ENCODE measurements around the gene NDST4.

The NDST4 gene

GRCh38 chr4:114807759-114808404 lies 305.5 kb downstream of the NDST4 start:
- TF ChIP-seq RAD21 (IDR thresholded peaks at IDR 0.05; ENCODE audit: low read depth): peak; percentile 53
- TF ChIP-seq ZBTB7A (IDR thresholded peaks at IDR 0.05; ENCODE audit: low read depth): no peak

- no peak for TF ChIP-seq TEAD4 (IDR thresholded peaks at IDR 0.05)
- no peak for TF ChIP-seq EP300 (IDR thresholded peaks at IDR 0.05; ENCODE audit: borderline replicate concordance)
- TF ChIP-seq, protein P1, sequence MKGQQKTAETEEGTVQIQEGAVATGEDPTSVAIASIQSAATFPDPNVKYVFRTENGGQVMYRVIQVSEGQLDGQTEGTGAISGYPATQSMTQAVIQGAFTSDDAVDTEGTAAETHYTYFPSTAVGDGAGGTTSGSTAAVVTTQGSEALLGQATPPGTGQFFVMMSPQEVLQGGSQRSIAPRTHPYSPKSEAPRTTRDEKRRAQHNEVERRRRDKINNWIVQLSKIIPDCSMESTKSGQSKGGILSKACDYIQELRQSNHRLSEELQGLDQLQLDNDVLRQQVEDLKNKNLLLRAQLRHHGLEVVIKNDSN (IDR thresholded peaks at IDR 0.05): no peak
- no peak for TF ChIP-seq TCF12 (IDR thresholded peaks at IDR 0.05; ENCODE audit: low read depth)
- no peak for TF ChIP-seq MAX (IDR thresholded peaks at IDR 0.05)
- TF ChIP-seq TAF1 (IDR thresholded peaks at IDR 0.05; ENCODE audit: low read depth): no peak
- TF ChIP-seq EGR1 (IDR thresholded peaks at IDR 0.05): no peak
- TF ChIP-seq CREB1 (IDR thresholded peaks at IDR 0.05; ENCODE audit: low read depth): no peak
- no peak for TF ChIP-seq ZBTB7A (IDR thresholded peaks at IDR 0.05; ENCODE audit: low read depth)
- TF ChIP-seq RAD21 (IDR thresholded peaks at IDR 0.05; ENCODE audit: low read depth): no peak
- TF ChIP-seq CEBPB (IDR thresholded peaks at IDR 0.05): no peak
Measured at GRCh38 chr4:114807357-114807756, 306.1 kb downstream of the NDST4 start.

- no peak for TF ChIP-seq REST (IDR thresholded peaks at IDR 0.05; ENCODE audit: low read depth)
- no peak for TF ChIP-seq NFIC (IDR thresholded peaks at IDR 0.05)
- TF ChIP-seq EGR1 (IDR thresholded peaks at IDR 0.05): no peak
- no peak for TF ChIP-seq FOXM1 (IDR thresholded peaks at IDR 0.05; ENCODE audit: borderline replicate concordance, low read depth)
- no peak for TF ChIP-seq CEBPB (IDR thresholded peaks at IDR 0.05)
- TF ChIP-seq EP300 (IDR thresholded peaks at IDR 0.05; ENCODE audit: borderline replicate concordance): no peak
- TF ChIP-seq TAF1 (IDR thresholded peaks at IDR 0.05; ENCODE audit: low read depth): no peak
- no peak for TF ChIP-seq ZBTB7A (IDR thresholded peaks at IDR 0.05; ENCODE audit: low read depth)
- TF ChIP-seq RAD21 (IDR thresholded peaks at IDR 0.05; ENCODE audit: low read depth): no peak
- no peak for TF ChIP-seq YY1 (IDR thresholded peaks at IDR 0.05; ENCODE audit: low read depth)
- TF ChIP-seq CREB1 (IDR thresholded peaks at IDR 0.05; ENCODE audit: low read depth): no peak
- TF ChIP-seq, protein P1 (IDR thresholded peaks at IDR 0.05): no peak
- TF ChIP-seq TCF12 (IDR thresholded peaks at IDR 0.05; ENCODE audit: low read depth): no peak
- TF ChIP-seq MAX (IDR thresholded peaks at IDR 0.05): no peak
- no peak for TF ChIP-seq TEAD4 (IDR thresholded peaks at IDR 0.05)
Measured at GRCh38 chr4:114791976-114792375, 321.4 kb downstream of the NDST4 start.

GRCh38 chr4:114785570-114785969 lies 327.9 kb downstream of the NDST4 start:
- no peak for TF ChIP-seq MAX (IDR thresholded peaks at IDR 0.05)
- TF ChIP-seq TEAD4 (IDR thresholded peaks at IDR 0.05): no peak
- no peak for TF ChIP-seq RAD21 (IDR thresholded peaks at IDR 0.05; ENCODE audit: low read depth)
- no peak for TF ChIP-seq CREB1 (IDR thresholded peaks at IDR 0.05; ENCODE audit: low read depth)
- TF ChIP-seq TAF1 (IDR thresholded peaks at IDR 0.05; ENCODE audit: low read depth): no peak

DNA sequence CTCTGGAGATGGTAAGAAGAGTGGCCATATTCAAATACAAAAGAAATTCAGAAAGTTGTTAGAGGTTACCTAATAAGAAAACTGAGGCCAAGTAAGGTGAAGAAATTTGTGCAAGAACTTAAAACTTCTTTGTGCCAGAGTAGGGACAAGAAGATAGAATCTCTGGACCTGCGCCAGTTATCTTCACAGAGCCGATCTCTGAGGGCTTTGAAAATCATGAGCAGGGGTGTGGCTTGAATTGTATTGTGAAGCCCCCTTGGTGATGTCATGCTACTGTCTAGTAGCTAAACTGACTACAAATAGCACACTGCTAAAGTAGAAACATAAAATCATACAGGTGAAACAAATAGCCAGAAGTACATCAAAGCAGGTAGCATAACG lies 330.2 kb downstream of the NDST4 start:
- TF ChIP-seq TEAD4 (IDR thresholded peaks at IDR 0.05) (no peak), CEBPB (IDR thresholded peaks at IDR 0.05) (no peak), ZBTB7A (IDR thresholded peaks at IDR 0.05; ENCODE audit: low read depth) (no peak)

DNA sequence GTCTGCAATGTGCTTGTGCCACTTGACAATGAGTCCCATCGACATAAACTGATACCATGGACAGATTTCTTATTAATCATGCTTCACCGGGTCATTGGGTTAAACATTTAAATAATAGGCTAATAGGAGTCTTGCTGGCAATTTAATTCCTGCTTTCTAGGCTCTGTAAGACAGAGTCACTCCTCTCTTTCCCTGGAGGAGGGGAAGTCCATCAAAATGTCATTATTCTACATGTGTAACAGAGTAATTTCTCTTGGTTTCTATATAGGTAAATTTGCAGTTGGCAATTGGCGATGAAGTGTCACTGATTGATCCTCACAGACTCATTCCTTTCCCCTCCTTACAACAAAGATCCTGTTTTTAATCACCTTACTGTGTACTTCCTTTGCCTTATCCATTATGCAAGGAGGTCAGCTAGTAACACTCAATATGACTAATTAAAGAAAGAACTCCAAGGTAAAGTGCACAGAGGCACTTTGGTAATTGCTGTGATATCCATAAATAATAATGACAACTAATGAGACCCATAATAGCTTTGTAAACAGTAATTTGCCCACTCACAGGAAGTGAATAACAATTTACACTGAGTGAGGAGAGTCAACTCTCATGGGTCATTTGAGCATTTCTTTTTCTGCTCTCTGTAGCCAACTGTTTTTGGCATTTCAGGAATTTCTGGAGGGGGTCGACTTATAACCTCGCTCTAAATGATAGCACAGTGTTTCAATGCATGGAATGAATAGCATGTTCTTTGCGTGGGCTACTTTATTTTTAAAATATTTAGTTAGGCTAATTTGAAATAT lies 330.8 kb downstream of the NDST4 start:
- TF ChIP-seq EP300 (IDR thresholded peaks at IDR 0.05; ENCODE audit: borderline replicate concordance) (no peak; the same call in 1 of the 2 replicates), TEAD4 (IDR thresholded peaks at IDR 0.05) (peak; percentile 63)

DNA sequence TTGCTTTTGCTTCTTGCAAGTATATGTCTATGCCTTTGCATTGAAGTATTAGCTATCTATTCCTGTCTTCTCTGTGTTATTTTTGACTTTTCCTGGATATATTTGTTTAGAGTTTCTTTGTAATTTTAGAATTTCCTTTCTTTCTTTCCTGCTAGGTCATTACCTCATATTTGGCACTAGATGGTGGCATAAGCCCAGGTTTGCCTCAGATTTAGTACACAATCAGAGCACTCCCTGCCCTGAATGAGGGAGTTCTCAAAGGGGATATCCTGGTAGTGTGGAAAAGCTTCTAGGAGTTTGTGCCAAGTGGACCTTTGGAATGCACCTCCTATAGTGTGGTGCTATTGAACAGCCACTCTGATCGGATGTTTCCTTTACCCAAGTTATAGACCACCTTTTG lies 333.2 kb downstream of the NDST4 start:
- peak; percentile 20; the same call in 1 of the 2 replicates for TF ChIP-seq TEAD4 (IDR thresholded peaks at IDR 0.05)
- TF ChIP-seq TCF12 (IDR thresholded peaks at IDR 0.05; ENCODE audit: low read depth): no peak
- TF ChIP-seq FOXM1 (IDR thresholded peaks at IDR 0.05; ENCODE audit: borderline replicate concordance, low read depth): no peak
- peak; percentile 87 for TF ChIP-seq RAD21 (IDR thresholded peaks at IDR 0.05; ENCODE audit: low read depth)
- no peak for TF ChIP-seq EP300 (IDR thresholded peaks at IDR 0.05; ENCODE audit: borderline replicate concordance)
- no peak for TF ChIP-seq YY1 (IDR thresholded peaks at IDR 0.05; ENCODE audit: low read depth)
- no peak for TF ChIP-seq EGR1 (IDR thresholded peaks at IDR 0.05)

All from Ishikawa (cell line).